ENCODE results near the gene SLC25A44. TPM values are rescaled to one million over a fixed set of nuclear protein-coding genes. Genes with fewer than 3 reads are reported as not detected.

The SLC25A44 gene
- total and polyA plus RNA-seq, 2 of the 8 experiments (the other 6 are each of a cell fraction or from before 2014, with no cell fraction given) = 23.4 to 32.1 TPM

- Histone ChIP-seq H3K23ac (ENCODE audit: insufficient read length) (no peak overlapping the region), H3K4me1 (replicated peaks in 1 of 4; ENCODE audit: control insufficient read depth in 3 of 4, insufficient read depth in 4 of 4, low read length in 3 of 4) (no peaks in the 10 kb centered on the region), H3K79me2 (ENCODE audit: control insufficient read depth in 1 of 2, insufficient read depth in 2 of 2, low read length in 2 of 2) (peaks cover 4 to 12% of the 10 kb centered on the region in 2 experiments; a peak in 3 of 4 replicates), H4K8ac (ENCODE audit: extremely low read depth, insufficient read depth, low read length) (no peak overlapping the region), H3K4me2 (ENCODE audit: insufficient read depth in 1 of 2, low read depth in 2 of 2, low read length in 2 of 2) (no peak overlapping the region), H3K79me1 (ENCODE audit: low read depth, low read length) (peaks cover 16% of the 10 kb centered on the region; the same call in 1 of the 2 replicates), H4K5ac (ENCODE audit: insufficient read length, low read depth, low read length) (no peak overlapping the region), H2BK15ac (ENCODE audit: low read length) (no peak overlapping the region), H3K9ac (replicated peaks in 1 of 4; ENCODE audit: extremely low read depth in 1 of 4, low read depth in 3 of 4, low read length in 3 of 4) (no peak overlapping the region), H3K23me2 (ENCODE audit: low read depth, low read length) (no peaks in the 10 kb centered on the region), H3K14ac (ENCODE audit: insufficient read length) (no peak overlapping the region), H2BK120ac (replicated peaks; ENCODE audit: low read depth, low read length) (no peak overlapping the region), H3K27ac (ENCODE audit: low read depth, low read length) (no peak overlapping the region), H3K4me3 (ENCODE audit: extremely low read depth in 1 of 4, insufficient read depth in 2 of 4, low read depth in 3 of 4, low read length in 4 of 4) (no peak overlapping the region), H3K4ac (replicated peaks; ENCODE audit: insufficient read length, low read depth, low read length) (no peak overlapping the region), H4K20me1 (replicated peaks in 1 of 2; ENCODE audit: control insufficient read depth in 1 of 2, insufficient read depth in 2 of 2, low read length in 2 of 2) (peaks cover 0 to 4% of the 10 kb centered on the region in 2 experiments), H3K56ac (replicated peaks; ENCODE audit: insufficient read length, low read depth, low read length) (no peak overlapping the region), H2BK5ac (ENCODE audit: low read depth, low read length) (no peak overlapping the region), H2BK20ac (ENCODE audit: low read length) (no peak overlapping the region), H4K91ac (replicated peaks; ENCODE audit: insufficient read length, low read length) (no peak overlapping the region), H3K27me3 (replicated peaks in 1 of 4; ENCODE audit: control insufficient read depth in 3 of 4, extremely low read depth in 1 of 4, insufficient read depth in 3 of 4, low read length in 3 of 4) (no peaks in the 10 kb centered on the region), H2AK5ac (ENCODE audit: low read depth, low read length) (no peak overlapping the region), H3K9me3 (ENCODE audit: insufficient read depth in 2 of 2, low read depth in 1 of 2, low read length in 1 of 2) (no peaks in the 10 kb centered on the region; a peak in 1 of 4 replicates), H3K36me3 (ENCODE audit: control insufficient read depth in 2 of 4, insufficient read depth in 4 of 4, low read length in 3 of 4) (peaks cover 8 to 30% (median 16%) of the 10 kb centered on the region in 4 experiments), H2BK12ac (ENCODE audit: low read depth, low read length) (no peak overlapping the region), H2AFZ (ENCODE audit: low read length) (no peak overlapping the region), H3K18ac (ENCODE audit: extremely low read depth, low read length) (no peak overlapping the region)
- no peak for FAIRE-seq
- 92% methylated on average over 9 of the region's 9 CpGs; no CpG with 5 or more reads in 1 of the 2 experiments for WGBS, 2 experiments (ENCODE audit: extremely low coverage in 1 of 2, insufficient coverage in 1 of 2, insufficient read length in 1 of 2, insufficient replicate concordance in 2 of 2, low coverage in 1 of 2, low lambda C conversion rate in 2 of 2, missing lambda C conversion rate in 1 of 2)
- no peak for DNase-seq (ENCODE audit: low read depth in 1 of 2, low spot score in 2 of 2)
- ChIA-PET POLR2A (ENCODE audit: partially characterized antibody) (interaction anchor here (0.7 to 1.4 kb wide), 4 partner anchors 9 to 124 kb away, joined by 3 to 5 read pairs (median 4); no protein-coding TSS in a partner anchor), CTCF (ENCODE audit: partially characterized antibody) (interaction anchor here (2.3 to 47.2 kb wide), 2 partner anchors 10 to 80 kb away, joined by 9 to 1265 read pairs; partner anchors contain the start of gene SEMA4A)
- TF ChIP-seq SIN3A (conservative IDR thresholded peaks at IDR 0.05 in 1 of 2, IDR thresholded peaks at IDR 0.05 in 1 of 2; ENCODE audit: low read depth in 1 of 2, low read length in 2 of 2) (no peak), CREB1 (IDR thresholded peaks at IDR 0.05) (no peak), CBX5 (IDR thresholded peaks at IDR 0.05; ENCODE audit: low read depth, low read length) (no peak), EGR1 (IDR thresholded peaks at IDR 0.05; ENCODE audit: borderline replicate concordance, low read depth, low read length) (no peak), PHF8 (conservative IDR thresholded peaks at IDR 0.05; ENCODE audit: low read depth, low read length) (no peak), BRCA1 (IDR thresholded peaks at IDR 0.05; ENCODE audit: low read depth, low read length) (no peak), RAD21 (IDR thresholded peaks at IDR 0.05 in 1 of 2, conservative IDR thresholded peaks at IDR 0.05 in 1 of 2; ENCODE audit: low read depth in 2 of 2, low read length in 2 of 2) (no peak), JUND (IDR thresholded peaks at IDR 0.05; ENCODE audit: low read length) (no peak), GTF2F1 (IDR thresholded peaks at IDR 0.05; ENCODE audit: borderline replicate concordance, low read depth, low read length) (no peak), EP300 (IDR thresholded peaks at IDR 0.05; ENCODE audit: borderline replicate concordance in 1 of 2, low read depth in 2 of 2, low read length in 2 of 2) (no peak), NANOG (IDR thresholded peaks at IDR 0.05; ENCODE audit: insufficient read depth, low read depth, low read length, poor library complexity, severe bottlenecking) (no peak)
- TF ChIP-seq, protein P1, sequence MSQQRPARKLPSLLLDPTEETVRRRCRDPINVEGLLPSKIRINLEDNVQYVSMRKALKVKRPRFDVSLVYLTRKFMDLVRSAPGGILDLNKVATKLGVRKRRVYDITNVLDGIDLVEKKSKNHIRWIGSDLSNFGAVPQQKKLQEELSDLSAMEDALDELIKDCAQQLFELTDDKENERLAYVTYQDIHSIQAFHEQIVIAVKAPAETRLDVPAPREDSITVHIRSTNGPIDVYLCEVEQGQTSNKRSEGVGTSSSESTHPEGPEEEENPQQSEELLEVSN (IDR thresholded peaks at IDR 0.05) = no peak
These were observed 26.3 kb downstream of the SLC25A44 start for GRCh38 chr1:156220226-156220625.
